Measurements from ENCODE around the gene PDE6A. TPM values are rescaled to one million over a fixed set of nuclear protein-coding genes. Genes with fewer than 3 reads are reported as not detected.

The PDE6A gene
- total RNA-seq, 1 experiment from 2014 or later: not detected

DNA sequence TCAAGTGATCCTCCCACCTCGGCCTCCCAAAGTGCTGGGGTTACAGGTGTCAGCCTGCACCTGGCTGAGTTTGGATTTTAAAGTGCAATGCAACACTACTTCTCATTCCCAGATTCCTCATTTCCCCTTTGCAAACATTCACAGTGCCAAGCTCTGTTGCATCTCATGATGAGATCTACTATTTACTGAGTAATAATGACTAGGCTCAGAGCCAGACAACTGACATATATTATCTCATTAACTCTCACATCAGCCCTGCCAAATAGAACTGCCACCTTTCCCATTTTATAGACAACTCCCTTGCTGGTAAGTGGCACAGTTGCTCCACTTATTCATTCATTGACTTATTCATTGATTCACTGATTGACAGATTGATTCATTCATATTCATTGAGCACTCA, 7.0 kb downstream of the PDE6A start:
- ChIA-PET POLR2A (no interaction called here), CTCF (interaction anchor here (1.1 to 3.2 kb wide), 2 partner anchors 23 to 103 kb away, joined by 3 to 18 read pairs; partner anchors contain the start of gene SLC26A2)
- ATAC-seq: no peak
- Mint-ChIP-seq H3K9me3 (no peaks in the 10 kb centered on the region), H3K4me3 (no peak overlapping the region), H3K36me3 (no peaks in the 10 kb centered on the region), H3K27me3 (ENCODE audit: low read depth) (no peaks in the 10 kb centered on the region), H3K27ac (no peak overlapping the region), H3K4me1 (peaks cover 6% of the 10 kb centered on the region; the same call in 1 of the 2 replicates)
- TF ChIP-seq KAT7 (CRISPR knock-in tag; IDR thresholded peaks at IDR 0.05; ENCODE audit: borderline replicate concordance) (no peak), ZNF232 (CRISPR knock-in tag; IDR thresholded peaks at IDR 0.05) (no peak), CBFB (CRISPR knock-in tag; IDR thresholded peaks at IDR 0.05; ENCODE audit: low read depth) (no peak), ZNF423 (CRISPR knock-in tag; IDR thresholded peaks at IDR 0.05) (no peak)
- TF ChIP-seq, protein P1, sequence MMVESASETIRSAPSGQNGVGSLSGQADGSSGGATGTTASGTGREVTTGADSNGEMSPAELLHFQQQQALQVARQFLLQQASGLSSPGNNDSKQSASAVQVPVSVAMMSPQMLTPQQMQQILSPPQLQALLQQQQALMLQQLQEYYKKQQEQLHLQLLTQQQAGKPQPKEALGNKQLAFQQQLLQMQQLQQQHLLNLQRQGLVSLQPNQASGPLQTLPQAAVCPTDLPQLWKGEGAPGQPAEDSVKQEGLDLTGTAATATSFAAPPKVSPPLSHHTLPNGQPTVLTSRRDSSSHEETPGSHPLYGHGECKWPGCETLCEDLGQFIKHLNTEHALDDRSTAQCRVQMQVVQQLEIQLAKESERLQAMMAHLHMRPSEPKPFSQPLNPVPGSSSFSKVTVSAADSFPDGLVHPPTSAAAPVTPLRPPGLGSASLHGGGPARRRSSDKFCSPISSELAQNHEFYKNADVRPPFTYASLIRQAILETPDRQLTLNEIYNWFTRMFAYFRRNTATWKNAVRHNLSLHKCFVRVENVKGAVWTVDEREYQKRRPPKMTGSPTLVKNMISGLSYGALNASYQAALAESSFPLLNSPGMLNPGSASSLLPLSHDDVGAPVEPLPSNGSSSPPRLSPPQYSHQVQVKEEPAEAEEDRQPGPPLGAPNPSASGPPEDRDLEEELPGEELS (CRISPR knock-in tag; IDR thresholded peaks at IDR 0.05): no peak
- no peak for DNase-seq (ENCODE audit: low spot score)

DNA sequence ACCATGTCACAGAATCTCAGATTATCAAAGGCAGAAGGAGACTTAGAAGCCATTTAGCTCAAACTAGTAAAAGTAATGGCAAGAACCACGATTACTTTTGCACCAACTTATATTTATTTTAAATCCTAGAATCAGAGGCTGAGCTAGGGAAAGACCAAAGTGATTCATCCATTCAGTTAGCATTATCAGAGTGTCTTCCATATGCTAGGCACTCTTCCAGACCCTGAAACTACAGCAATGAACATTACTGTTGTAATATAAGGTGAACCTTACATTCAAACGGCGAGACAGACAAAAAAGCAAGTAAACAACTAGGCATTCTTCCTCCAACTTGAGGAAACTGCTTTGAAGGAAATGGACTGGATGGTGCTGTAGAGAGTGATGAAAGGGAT, 7.9 kb downstream of the PDE6A start:
- Mint-ChIP-seq H3K27ac (no peak overlapping the region), H3K27me3 (ENCODE audit: low read depth) (no peaks in the 10 kb centered on the region), H3K4me1 (peaks cover 6% of the 10 kb centered on the region; the same call in 1 of the 2 replicates), H3K36me3 (no peaks in the 10 kb centered on the region), H3K4me3 (no peak overlapping the region), H3K9me3 (no peaks in the 10 kb centered on the region)
- no peak for TF ChIP-seq FOXK1 (CRISPR knock-in tag; IDR thresholded peaks at IDR 0.05)
- TF ChIP-seq IRF2 (CRISPR knock-in tag; IDR thresholded peaks at IDR 0.05; ENCODE audit: borderline replicate concordance, low read depth): no peak
- TF ChIP-seq ATF1 (CRISPR knock-in tag; IDR thresholded peaks at IDR 0.05): no peak
- no peak for TF ChIP-seq TCF7 (CRISPR knock-in tag; IDR thresholded peaks at IDR 0.05; ENCODE audit: low read depth)
- no peak for TF ChIP-seq ESRRA (CRISPR knock-in tag; IDR thresholded peaks at IDR 0.05; ENCODE audit: borderline replicate concordance)
- TF ChIP-seq, protein P2, sequence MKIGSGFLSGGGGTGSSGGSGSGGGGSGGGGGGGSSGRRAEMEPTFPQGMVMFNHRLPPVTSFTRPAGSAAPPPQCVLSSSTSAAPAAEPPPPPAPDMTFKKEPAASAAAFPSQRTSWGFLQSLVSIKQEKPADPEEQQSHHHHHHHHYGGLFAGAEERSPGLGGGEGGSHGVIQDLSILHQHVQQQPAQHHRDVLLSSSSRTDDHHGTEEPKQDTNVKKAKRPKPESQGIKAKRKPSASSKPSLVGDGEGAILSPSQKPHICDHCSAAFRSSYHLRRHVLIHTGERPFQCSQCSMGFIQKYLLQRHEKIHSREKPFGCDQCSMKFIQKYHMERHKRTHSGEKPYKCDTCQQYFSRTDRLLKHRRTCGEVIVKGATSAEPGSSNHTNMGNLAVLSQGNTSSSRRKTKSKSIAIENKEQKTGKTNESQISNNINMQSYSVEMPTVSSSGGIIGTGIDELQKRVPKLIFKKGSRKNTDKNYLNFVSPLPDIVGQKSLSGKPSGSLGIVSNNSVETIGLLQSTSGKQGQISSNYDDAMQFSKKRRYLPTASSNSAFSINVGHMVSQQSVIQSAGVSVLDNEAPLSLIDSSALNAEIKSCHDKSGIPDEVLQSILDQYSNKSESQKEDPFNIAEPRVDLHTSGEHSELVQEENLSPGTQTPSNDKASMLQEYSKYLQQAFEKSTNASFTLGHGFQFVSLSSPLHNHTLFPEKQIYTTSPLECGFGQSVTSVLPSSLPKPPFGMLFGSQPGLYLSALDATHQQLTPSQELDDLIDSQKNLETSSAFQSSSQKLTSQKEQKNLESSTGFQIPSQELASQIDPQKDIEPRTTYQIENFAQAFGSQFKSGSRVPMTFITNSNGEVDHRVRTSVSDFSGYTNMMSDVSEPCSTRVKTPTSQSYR (CRISPR knock-in tag; IDR thresholded peaks at IDR 0.05): no peak
- TF ChIP-seq TP53 (CRISPR knock-in tag; IDR thresholded peaks at IDR 0.05): no peak
- ATAC-seq: no peak
- no peak for DNase-seq (ENCODE audit: low spot score)
- ChIA-PET POLR2A (no interaction called here), CTCF (interaction anchor here (1.1 to 3.2 kb wide), 3 partner anchors 23 to 103 kb away, joined by 3 to 18 read pairs (median 5); partner anchors contain the start of gene SLC26A2)

DNA sequence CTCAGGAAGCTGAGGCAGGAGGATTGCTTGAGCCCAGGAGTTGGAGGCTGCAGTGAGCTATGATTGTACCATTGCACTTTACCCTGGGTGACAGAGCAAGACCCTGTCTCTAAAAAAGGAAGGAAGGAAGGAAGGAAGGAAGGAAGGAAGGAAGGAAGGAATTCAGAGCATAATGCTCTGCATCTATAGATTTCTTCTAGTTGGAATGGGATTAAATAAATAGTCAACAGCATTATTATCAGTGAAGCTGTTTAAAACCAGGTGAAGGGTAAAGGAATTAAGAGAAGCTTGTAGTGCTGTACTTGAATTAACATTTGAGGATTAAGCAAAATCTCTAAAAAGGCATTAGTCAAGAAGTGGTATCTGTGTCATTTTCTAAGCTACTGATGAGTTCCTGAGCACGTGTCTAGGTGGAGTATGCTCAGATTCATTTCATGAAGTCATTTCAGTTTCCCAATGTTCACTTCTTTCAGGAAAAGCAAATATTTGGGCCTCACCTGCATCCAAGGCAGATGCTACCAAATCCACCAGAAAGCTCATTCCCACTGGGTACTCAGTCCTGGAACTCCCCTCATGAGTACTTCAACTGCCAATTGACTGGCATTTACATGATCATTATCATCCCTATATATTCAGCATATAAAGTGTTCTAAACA, 8.4 kb downstream of the PDE6A start:
- ChIA-PET POLR2A (no interaction called here), CTCF (interaction anchor here (0.8 to 3.2 kb wide), 6 partner anchors 24 to 337 kb away, joined by 3 to 18 read pairs (median 3); partner anchors contain the start of gene SLC26A2)
- H3K27ac Mint-ChIP-seq: no peak overlapping the region
- H3K36me3 Mint-ChIP-seq: no peaks in the 10 kb centered on the region
- DNase-seq (ENCODE audit: low spot score) (no peak), ATAC-seq (no peak)
- H3K27me3 Mint-ChIP-seq (ENCODE audit: low read depth): no peaks in the 10 kb centered on the region
- peaks cover 6% of the 10 kb centered on the region; the same call in 1 of the 2 replicates for H3K4me1 Mint-ChIP-seq
- H3K9me3 Mint-ChIP-seq: no peaks in the 10 kb centered on the region
- H3K4me3 Mint-ChIP-seq: no peak overlapping the region
- TF ChIP-seq IRF2 (CRISPR knock-in tag; IDR thresholded peaks at IDR 0.05; ENCODE audit: borderline replicate concordance, low read depth) (no peak), GRHL2 (CRISPR knock-in tag; IDR thresholded peaks at IDR 0.05; ENCODE audit: insufficient replicate concordance, severe bottlenecking) (no peak), ELF4 (CRISPR knock-in tag; IDR thresholded peaks at IDR 0.05; ENCODE audit: low read depth) (no peak), ZBTB21 (CRISPR knock-in tag; IDR thresholded peaks at IDR 0.05; ENCODE audit: borderline replicate concordance) (no peak), EMX1 (CRISPR knock-in tag; IDR thresholded peaks at IDR 0.05) (no peak), NR1H2 (CRISPR knock-in tag; IDR thresholded peaks at IDR 0.05) (no peak)
- TF ChIP-seq, protein P3, sequence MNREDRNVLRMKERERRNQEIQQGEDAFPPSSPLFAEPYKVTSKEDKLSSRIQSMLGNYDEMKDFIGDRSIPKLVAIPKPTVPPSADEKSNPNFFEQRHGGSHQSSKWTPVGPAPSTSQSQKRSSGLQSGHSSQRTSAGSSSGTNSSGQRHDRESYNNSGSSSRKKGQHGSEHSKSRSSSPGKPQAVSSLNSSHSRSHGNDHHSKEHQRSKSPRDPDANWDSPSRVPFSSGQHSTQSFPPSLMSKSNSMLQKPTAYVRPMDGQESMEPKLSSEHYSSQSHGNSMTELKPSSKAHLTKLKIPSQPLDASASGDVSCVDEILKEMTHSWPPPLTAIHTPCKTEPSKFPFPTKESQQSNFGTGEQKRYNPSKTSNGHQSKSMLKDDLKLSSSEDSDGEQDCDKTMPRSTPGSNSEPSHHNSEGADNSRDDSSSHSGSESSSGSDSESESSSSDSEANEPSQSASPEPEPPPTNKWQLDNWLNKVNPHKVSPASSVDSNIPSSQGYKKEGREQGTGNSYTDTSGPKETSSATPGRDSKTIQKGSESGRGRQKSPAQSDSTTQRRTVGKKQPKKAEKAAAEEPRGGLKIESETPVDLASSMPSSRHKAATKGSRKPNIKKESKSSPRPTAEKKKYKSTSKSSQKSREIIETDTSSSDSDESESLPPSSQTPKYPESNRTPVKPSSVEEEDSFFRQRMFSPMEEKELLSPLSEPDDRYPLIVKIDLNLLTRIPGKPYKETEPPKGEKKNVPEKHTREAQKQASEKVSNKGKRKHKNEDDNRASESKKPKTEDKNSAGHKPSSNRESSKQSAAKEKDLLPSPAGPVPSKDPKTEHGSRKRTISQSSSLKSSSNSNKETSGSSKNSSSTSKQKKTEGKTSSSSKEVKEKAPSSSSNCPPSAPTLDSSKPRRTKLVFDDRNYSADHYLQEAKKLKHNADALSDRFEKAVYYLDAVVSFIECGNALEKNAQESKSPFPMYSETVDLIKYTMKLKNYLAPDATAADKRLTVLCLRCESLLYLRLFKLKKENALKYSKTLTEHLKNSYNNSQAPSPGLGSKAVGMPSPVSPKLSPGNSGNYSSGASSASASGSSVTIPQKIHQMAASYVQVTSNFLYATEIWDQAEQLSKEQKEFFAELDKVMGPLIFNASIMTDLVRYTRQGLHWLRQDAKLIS (CRISPR knock-in tag; IDR thresholded peaks at IDR 0.05; ENCODE audit: borderline replicate concordance): no peak
- TF ChIP-seq, protein P4, sequence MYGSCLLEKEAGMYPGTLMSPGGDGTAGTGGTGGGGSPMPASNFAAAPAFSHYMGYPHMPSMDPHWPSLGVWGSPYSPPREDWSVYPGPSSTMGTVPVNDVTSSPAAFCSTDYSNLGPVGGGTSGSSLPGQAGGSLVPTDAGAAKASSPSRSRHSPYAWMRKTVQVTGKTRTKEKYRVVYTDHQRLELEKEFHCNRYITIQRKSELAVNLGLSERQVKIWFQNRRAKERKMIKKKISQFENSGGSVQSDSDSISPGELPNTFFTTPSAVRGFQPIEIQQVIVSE (CRISPR knock-in tag; IDR thresholded peaks at IDR 0.05; ENCODE audit: borderline replicate concordance): no peak
- TF ChIP-seq, protein P5, sequence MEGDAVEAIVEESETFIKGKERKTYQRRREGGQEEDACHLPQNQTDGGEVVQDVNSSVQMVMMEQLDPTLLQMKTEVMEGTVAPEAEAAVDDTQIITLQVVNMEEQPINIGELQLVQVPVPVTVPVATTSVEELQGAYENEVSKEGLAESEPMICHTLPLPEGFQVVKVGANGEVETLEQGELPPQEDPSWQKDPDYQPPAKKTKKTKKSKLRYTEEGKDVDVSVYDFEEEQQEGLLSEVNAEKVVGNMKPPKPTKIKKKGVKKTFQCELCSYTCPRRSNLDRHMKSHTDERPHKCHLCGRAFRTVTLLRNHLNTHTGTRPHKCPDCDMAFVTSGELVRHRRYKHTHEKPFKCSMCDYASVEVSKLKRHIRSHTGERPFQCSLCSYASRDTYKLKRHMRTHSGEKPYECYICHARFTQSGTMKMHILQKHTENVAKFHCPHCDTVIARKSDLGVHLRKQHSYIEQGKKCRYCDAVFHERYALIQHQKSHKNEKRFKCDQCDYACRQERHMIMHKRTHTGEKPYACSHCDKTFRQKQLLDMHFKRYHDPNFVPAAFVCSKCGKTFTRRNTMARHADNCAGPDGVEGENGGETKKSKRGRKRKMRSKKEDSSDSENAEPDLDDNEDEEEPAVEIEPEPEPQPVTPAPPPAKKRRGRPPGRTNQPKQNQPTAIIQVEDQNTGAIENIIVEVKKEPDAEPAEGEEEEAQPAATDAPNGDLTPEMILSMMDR (IDR thresholded peaks at IDR 0.05): no peak

All from WTC11 (cell line).